Measurements from ENCODE around the gene ANG. TPM values are rescaled to one million over a fixed set of nuclear protein-coding genes. Genes with fewer than 3 reads are reported as not detected.

ANG gene
- total and polyA plus RNA-seq, 9 of the 15 experiments (the other 6 are each of a cell fraction or from before 2014, with no cell fraction given), result 0.21 to 0.73 (median 0.34) TPM; not detected in 4

- TF ChIP-seq ZNF740 (CRISPR knock-in tag; IDR thresholded peaks at IDR 0.05) (no peak), ZNF740 (tag; IDR thresholded peaks at IDR 0.05) (no peak), ZNF79 (CRISPR knock-in tag; IDR thresholded peaks at IDR 0.05; ENCODE audit: low read depth) (no peak), THRAP3 (IDR thresholded peaks at IDR 0.05; ENCODE audit: borderline replicate concordance) (no peak), KLF1 (tag; IDR thresholded peaks at IDR 0.05) (no peak), MCM5 (IDR thresholded peaks at IDR 0.05; ENCODE audit: low read depth) (no peak), TEAD4 (IDR thresholded peaks at IDR 0.05; ENCODE audit: low read length) (peak; percentile 80), TEAD4 (CRISPR knock-in tag; IDR thresholded peaks at IDR 0.05; ENCODE audit: borderline replicate concordance) (no peak), KLF16 (IDR thresholded peaks at IDR 0.05) (0 out of 2 replicates have a peak, but pooled peaks have one; percentile 43), JUNB (CRISPR knock-in tag; conservative IDR thresholded peaks at IDR 0.05) (no peak), TCF3 (CRISPR knock-in tag; IDR thresholded peaks at IDR 0.05) (peak; percentile 77), KDM5B (IDR thresholded peaks at IDR 0.05; ENCODE audit: insufficient replicate concordance, low read depth, low read length) (no peak), ZNF41 (CRISPR knock-in tag; conservative IDR thresholded peaks at IDR 0.05) (no peak), TAL1 (IDR thresholded peaks at IDR 0.05) (peak; percentile 76), PURB (CRISPR knock-in tag; IDR thresholded peaks at IDR 0.05; ENCODE audit: low read depth) (no peak), MGA (IDR thresholded peaks at IDR 0.05) (no peak)
- TF ChIP-seq, protein P1, sequence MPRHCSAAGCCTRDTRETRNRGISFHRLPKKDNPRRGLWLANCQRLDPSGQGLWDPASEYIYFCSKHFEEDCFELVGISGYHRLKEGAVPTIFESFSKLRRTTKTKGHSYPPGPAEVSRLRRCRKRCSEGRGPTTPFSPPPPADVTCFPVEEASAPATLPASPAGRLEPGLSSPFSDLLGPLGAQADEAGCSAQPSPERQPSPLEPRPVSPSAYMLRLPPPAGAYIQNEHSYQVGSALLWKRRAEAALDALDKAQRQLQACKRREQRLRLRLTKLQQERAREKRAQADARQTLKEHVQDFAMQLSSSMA (CRISPR knock-in tag; IDR thresholded peaks at IDR 0.05), result no peak
These were observed 23.1 kb downstream of the ANG start (continued) for GRCh38 chr14:20711685-20712084.
